GM12878 (cell line): ENCODE data around the gene EEFSEC. TPM values are rescaled to one million over a fixed set of nuclear protein-coding genes. Genes with fewer than 3 reads are reported as not detected.

Source experiments
- ATAC-seq: fragments of 200-7000 bp; cut with Tn5 transposase; 3 replicates; pipeline ENCODE4 v1.9.1; 2020; ENCODE audit warnings: mild to moderate bottlenecking, moderate library complexity
- BruUV-seq: library from RNA; stranded (reverse); fragments of 400-500 nt; replicated peaks from 2 replicates; lab custom pipeline; 2021; lab: Mats Ljungman, UMichigan
- CTCF ChIA-PET: fragments of 300-600 bp; sonication (Branson Sonifier 250); formaldehyde crosslinking; extraction: SDS; loops from one replicate; lab custom pipeline; 2021; ENCODE audit warnings: inconsistent platforms; lab: Yijun Ruan, JAX
- POLR2A ChIA-PET: fragments of 350-600 bp; formaldehyde crosslinking; extraction: SDS; loops from one replicate; lab custom pipeline; 2021; ENCODE audit warnings: inconsistent platforms; lab: Charles Lee
- RAD21 ChIA-PET: fragments of 300-600 bp; sonication (Branson Sonifier 250); formaldehyde crosslinking; loops from one replicate; lab custom pipeline; 2023; ENCODE audit warnings: antibody characterized with exemption; ENCODE audit not compliant: unreplicated experiment; lab: Charles Lee
- SMC1A ChIA-PET: fragments of 300-600 bp; sonication (Branson Sonifier 250); formaldehyde crosslinking; loops from one replicate; lab custom pipeline; 2023; ENCODE audit not compliant: unreplicated experiment, uncharacterized antibody; lab: Charles Lee
- DNase-seq: peaks from one replicate; pipeline ENCODE4 v3.0.0-alpha.2; 2011; ENCODE audit warnings: low read depth, low spot score
- FAIRE-seq: peaks from 3 replicates; lab custom pipeline; 2011; peaks lifted over from hg19 to GRCh38; lab: Jason Lieb, UNC
- H2AFZ ChIP-seq: 2 replicates; pipeline ENCODE4 v1.6.0; 2011; ENCODE audit warnings: low read depth, low read length, control low read depth; ENCODE audit not compliant: control insufficient read depth
- H3K27ac ChIP-seq: 2 replicates; pipeline ENCODE4 v1.5.1; 2011; ENCODE audit warnings: control low read depth; ENCODE audit not compliant: control insufficient read depth, insufficient read depth
- H3K27me3 ChIP-seq, 2 experiments: replicated peaks in 1 of 2; 2 replicates each; pipeline versions ENCODE4 v1.6.0 to v1.6.1; 2011; ENCODE audit warnings: low read length in 1 of 2; ENCODE audit not compliant: control insufficient read depth in 2 of 2, insufficient read depth in 2 of 2
- H3K36me3 ChIP-seq, 2 experiments: 2 replicates each; pipeline ENCODE4 v1.5.1; 2011; ENCODE audit warnings: low read length in 1 of 2; ENCODE audit not compliant: control insufficient read depth in 2 of 2, insufficient read depth in 2 of 2
- H3K4me1 ChIP-seq: 2 replicates; pipeline ENCODE4 v1.6.1; 2011; ENCODE audit warnings: mild to moderate bottlenecking, low read length, moderate library complexity, mixed read lengths; ENCODE audit not compliant: control insufficient read depth, insufficient read depth
- H3K4me2 ChIP-seq: 2 replicates; pipeline ENCODE4 v1.6.0; 2011; ENCODE audit warnings: control low read depth; ENCODE audit not compliant: control insufficient read depth, insufficient read depth
- H3K4me3 ChIP-seq: fragments of 200-600 bp; sonication (generic); 2 replicates; pipeline ENCODE4 v1.5.1; 2016
- H3K79me2 ChIP-seq: 2 replicates; pipeline ENCODE4 v1.6.0; 2011; ENCODE audit warnings: low read length; ENCODE audit not compliant: control insufficient read depth, insufficient read depth
- H3K9ac ChIP-seq: 2 replicates; pipeline ENCODE4 v1.8.0; 2011; ENCODE audit warnings: low read length, control low read depth, mixed read lengths; ENCODE audit not compliant: control insufficient read depth, insufficient read depth
- H3K9me3 ChIP-seq: replicated peaks from 3 replicates; pipeline ENCODE4 v1.5.1; 2011; ENCODE audit warnings: mild to moderate bottlenecking, low read length; ENCODE audit not compliant: control insufficient read depth, insufficient read depth
- H4K20me1 ChIP-seq: 2 replicates; pipeline ENCODE4 v1.6.0; 2011; ENCODE audit not compliant: control insufficient read depth, insufficient read depth
- FOS ChIP-seq: IDR thresholded peaks from 3 replicates; pipeline ENCODE4 v1.6.1; 2011; ENCODE audit warnings: borderline replicate concordance; ENCODE audit not compliant: insufficient read length; ENCODE audit errors: extremely low read depth
- GATAD2B ChIP-seq: fragments of 450-650 bp; conservative IDR thresholded peaks from 2 replicates; pipeline ENCODE4 v1.6.1; 2017; ENCODE audit warnings: low read depth, mild to moderate bottlenecking, moderate library complexity
- IRF4 ChIP-seq: IDR thresholded peaks from 2 replicates; pipeline ENCODE4 v1.6.1; 2011; ENCODE audit warnings: low read depth, low read length
- MAX ChIP-seq: IDR thresholded peaks from 2 replicates; pipeline ENCODE4 v1.6.1; 2012; ENCODE audit warnings: low read depth, low read length, improper control_type of control experiment
- NFYB ChIP-seq: IDR thresholded peaks from 2 replicates; pipeline ENCODE4 v1.6.1; 2011; ENCODE audit warnings: low read depth, mild to moderate bottlenecking, low read length, improper control_type of control experiment, moderate library complexity; ENCODE audit not compliant: insufficient read depth
- NKRF ChIP-seq: fragments of 450-650 bp; conservative IDR thresholded peaks from 2 replicates; pipeline ENCODE4 v1.6.1; 2017; ENCODE audit warnings: mild to moderate bottlenecking, moderate library complexity
- POLR2AphosphoS5 ChIP-seq: IDR thresholded peaks from 2 replicates; pipeline ENCODE4 v1.6.1; 2011; ENCODE audit warnings: mild to moderate bottlenecking, low read length, inconsistent platforms
- SUPT20H ChIP-seq: IDR thresholded peaks from 2 replicates; pipeline ENCODE4 v1.6.1; 2011; ENCODE audit warnings: low read depth, mild to moderate bottlenecking, low read length, moderate library complexity, borderline replicate concordance; ENCODE audit not compliant: control insufficient read depth
- USF1 ChIP-seq: IDR thresholded peaks from 2 replicates; pipeline ENCODE4 v1.6.1; 2011; ENCODE audit warnings: borderline replicate concordance, low read depth, mild to moderate bottlenecking, moderate library complexity, mixed read lengths, low read length; ENCODE audit not compliant: insufficient read depth; ENCODE audit errors: extremely low read length
- USF2 ChIP-seq: IDR thresholded peaks from 2 replicates; pipeline ENCODE4 v1.6.1; 2011; ENCODE audit warnings: low read depth, low read length, improper control_type of control experiment, borderline replicate concordance
- YBX1 ChIP-seq: fragments of 450-650 bp; IDR thresholded peaks from 2 replicates; pipeline ENCODE4 v1.6.1; 2016; ENCODE audit warnings: antibody characterized with exemption
- WGBS: methylation state at CpG from one replicate; pipeline ENCODE4 v1.1.6; 2016; ENCODE audit warnings: low lambda C conversion rate; ENCODE audit not compliant: insufficient replicate concordance, insufficient coverage; ENCODE audit errors: missing lambda C conversion rate; 5-methylcytosine and 5-hydroxymethylcytosine counted together
- in situ Hi-C: fragments of 300-500 bp; cut with MboI; formaldehyde crosslinking; loops from 9 replicates; pipeline ENCODE4 v1.14.3; 2018; ENCODE audit warnings: mixed read lengths
- intact Hi-C: fragments of 100-400 bp; cut with micrococcal nuclease; formaldehyde crosslinking; loops from one replicate; pipeline ENCODE4 v1.14.2; 2022; ENCODE audit not compliant: unreplicated experiment
- polyA plus RNA-seq, 11 experiments: library from polyadenylated mRNA; depleted of rRNA in 4 of 11; unstranded in 6 of 11; stranded (reverse) in 5 of 11; fragments of >200 nt; fragmentation: Nextera tagmentation in 4 of 11; fragmentation: Illumina TruSeq in 1 of 11; extraction: Ambion mirVana in 4 of 11; extraction: Trizol in 1 of 11; gene quantifications; 1 replicate in 1 of 11; 2 replicates in 10 of 11; pipeline versions ENCODE4 v1.2.1 to v1.2.3, GENCODE V29; 2011 to 2016; ENCODE audit warnings: inconsistent platforms in 2 of 11, missing spikeins in 2 of 11, low read depth in 1 of 11
- total RNA-seq, 4 experiments: library from RNA; depleted of rRNA in 3 of 4; stranded (reverse); fragments of >200 nt in 3 of 4; fragmentation: Illumina TruSeq in 1 of 4; extraction: Trizol in 1 of 4; gene quantifications; 2 replicates each; pipeline versions ENCODE4 v1.2.1 to v1.2.3, GENCODE V29; 2013 to 2021

The EEFSEC gene
- total and polyA plus RNA-seq, 10 of the 15 experiments (the other 5 are each of a cell fraction or from before 2014, with no cell fraction given): 0.29 to 29.1 (median 16.1) TPM

- no peaks in the 10 kb centered on the region for H3K27me3 ChIP-seq
- RAD21 ChIA-PET: no interaction called here
- H4K20me1 ChIP-seq: no peaks in the 10 kb centered on the region
- no peak for ATAC-seq
- H3K4me3 ChIP-seq: no peak overlapping the region
- POLR2A ChIA-PET: no interaction called here
- WGBS: 83% methylated on average over 3 of the region's 4 CpGs
- no peak overlapping the region for H3K4me2 ChIP-seq
- CTCF ChIA-PET: interaction anchor here (1.1 kb wide), 1 partner anchor 9 kb away, joined by 3 read pairs; no protein-coding TSS in a partner anchor
- no peak overlapping the region for H2AFZ ChIP-seq
- no peaks in the 10 kb centered on the region for H3K79me2 ChIP-seq
- no peaks in the 10 kb centered on the region for H3K36me3 ChIP-seq
- H3K4me1 ChIP-seq: no peaks in the 10 kb centered on the region
- no peak for DNase-seq
- H3K9ac ChIP-seq: no peak overlapping the region
- in situ Hi-C loops: no loop called here
- no peak overlapping the region for H3K27ac ChIP-seq
- no TSS peak for BruUV-seq
- no peak for TF ChIP-seq NKRF
- TF ChIP-seq GATAD2B: no peak
- TF ChIP-seq USF2: no peak
- no peak for TF ChIP-seq POLR2AphosphoS5
- no peak for FAIRE-seq
- intact Hi-C loops: no loop called here
- SMC1A ChIA-PET: no interaction called here
- H3K9me3 ChIP-seq: no peaks in the 10 kb centered on the region
These were observed 41.6 kb downstream of the EEFSEC start for GRCh38 chr3:128194843-128195242.

- BruUV-seq: no TSS peak
- TF ChIP-seq FOS: no peak
- TF ChIP-seq USF1: no peak
- no peak for TF ChIP-seq SUPT20H
- TF ChIP-seq YBX1: no peak
- TF ChIP-seq IRF4: no peak
- TF ChIP-seq MAX: no peak
- no peak for TF ChIP-seq NFYB
These were observed 42.1 kb downstream of the EEFSEC start for GRCh38 chr3:128195369-128195768.

More at GRCh38 chr3:128195369-128195768, 42.1 kb downstream of the EEFSEC start:
- Histone ChIP-seq H3K9ac (no peak overlapping the region), H3K4me3 (no peak overlapping the region), H2AFZ (no peak overlapping the region), H3K9me3 (no peaks in the 10 kb centered on the region), H3K79me2 (no peaks in the 10 kb centered on the region), H3K36me3 (no peaks in the 10 kb centered on the region), H3K4me1 (no peaks in the 10 kb centered on the region), H3K4me2 (no peak overlapping the region), H3K27me3 (no peaks in the 10 kb centered on the region), H4K20me1 (no peaks in the 10 kb centered on the region), H3K27ac (no peak overlapping the region)
- WGBS: 98% methylated on average over 5 of the region's 5 CpGs
- ATAC-seq: no peak
- intact Hi-C loops (no loop called here), in situ Hi-C loops (no loop called here)
- no peak for FAIRE-seq
- POLR2A ChIA-PET: no interaction called here
- CTCF ChIA-PET: interaction anchor here (1.1 kb wide), 1 partner anchor 9 kb away, joined by 3 read pairs; no protein-coding TSS in a partner anchor
- SMC1A ChIA-PET: no interaction called here
- no peak for DNase-seq
- RAD21 ChIA-PET: no interaction called here
